ENCODE results near the gene HPCAL4.

The HPCAL4 gene

DNA sequence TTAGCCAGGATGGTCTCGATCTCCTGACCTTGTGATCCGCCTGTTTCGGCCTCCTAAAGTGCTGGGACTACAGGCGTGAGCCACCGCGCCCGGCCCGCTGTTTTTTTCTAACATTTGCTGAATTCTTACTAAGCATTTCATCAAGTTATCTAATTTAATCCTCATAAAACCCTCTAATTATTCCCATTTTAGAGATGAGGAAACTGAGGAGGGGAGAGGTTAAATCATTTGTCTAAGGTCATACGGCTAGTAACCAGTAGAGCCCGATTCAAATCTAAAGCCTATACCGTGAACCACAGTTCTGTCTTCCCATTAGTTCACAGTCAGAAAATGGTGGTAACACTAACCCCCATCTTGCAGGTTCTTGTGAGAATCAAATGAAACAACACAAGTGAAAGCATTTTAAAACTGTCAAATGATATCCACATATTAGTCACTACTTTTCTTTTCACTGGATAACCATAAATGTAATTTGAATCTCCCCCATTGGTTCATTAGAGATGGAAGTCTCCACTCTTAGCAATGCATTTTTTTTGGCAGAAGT lies 62.4 kb downstream of the HPCAL4 start:
- ChIA-PET POLR2A (no interaction called here), CTCF (interaction anchor here (1.7 kb wide), 2 partner anchors 20 to 23 kb away, joined by 4 to 9 read pairs; no protein-coding TSS in a partner anchor)
- DNase-seq (ENCODE audit: extremely low spot score), result no peak
- TF ChIP-seq, protein P1, sequence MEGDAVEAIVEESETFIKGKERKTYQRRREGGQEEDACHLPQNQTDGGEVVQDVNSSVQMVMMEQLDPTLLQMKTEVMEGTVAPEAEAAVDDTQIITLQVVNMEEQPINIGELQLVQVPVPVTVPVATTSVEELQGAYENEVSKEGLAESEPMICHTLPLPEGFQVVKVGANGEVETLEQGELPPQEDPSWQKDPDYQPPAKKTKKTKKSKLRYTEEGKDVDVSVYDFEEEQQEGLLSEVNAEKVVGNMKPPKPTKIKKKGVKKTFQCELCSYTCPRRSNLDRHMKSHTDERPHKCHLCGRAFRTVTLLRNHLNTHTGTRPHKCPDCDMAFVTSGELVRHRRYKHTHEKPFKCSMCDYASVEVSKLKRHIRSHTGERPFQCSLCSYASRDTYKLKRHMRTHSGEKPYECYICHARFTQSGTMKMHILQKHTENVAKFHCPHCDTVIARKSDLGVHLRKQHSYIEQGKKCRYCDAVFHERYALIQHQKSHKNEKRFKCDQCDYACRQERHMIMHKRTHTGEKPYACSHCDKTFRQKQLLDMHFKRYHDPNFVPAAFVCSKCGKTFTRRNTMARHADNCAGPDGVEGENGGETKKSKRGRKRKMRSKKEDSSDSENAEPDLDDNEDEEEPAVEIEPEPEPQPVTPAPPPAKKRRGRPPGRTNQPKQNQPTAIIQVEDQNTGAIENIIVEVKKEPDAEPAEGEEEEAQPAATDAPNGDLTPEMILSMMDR (IDR thresholded peaks at IDR 0.05; ENCODE audit: control extremely low read depth, extremely low read depth, low read depth, missing control alignments), result no peak
